NK-92 (cell line): ENCODE data around the gene ERRFI1.
"Not testable (repeated sequence)": the region's sequence is repeated elsewhere in the genome, so short reads cannot be mapped to it uniquely, and the experiment has no call there.

Experiments
- DNase-seq: peaks from one replicate; lab custom pipeline; 2025; ENCODE audit not compliant: unreplicated experiment; lab: John Stamatoyannopoulos, UW

The ERRFI1 gene

GRCh38 chr1:8026153-8026975 lies at the start of gene ERRFI1:
Gene ERRFI1, minus strand, starts transcription at chr1:8026309. Its CDS starts 10,690 bp downstream, at chr1:8015619.
- no peak for DNase-seq

DNA sequence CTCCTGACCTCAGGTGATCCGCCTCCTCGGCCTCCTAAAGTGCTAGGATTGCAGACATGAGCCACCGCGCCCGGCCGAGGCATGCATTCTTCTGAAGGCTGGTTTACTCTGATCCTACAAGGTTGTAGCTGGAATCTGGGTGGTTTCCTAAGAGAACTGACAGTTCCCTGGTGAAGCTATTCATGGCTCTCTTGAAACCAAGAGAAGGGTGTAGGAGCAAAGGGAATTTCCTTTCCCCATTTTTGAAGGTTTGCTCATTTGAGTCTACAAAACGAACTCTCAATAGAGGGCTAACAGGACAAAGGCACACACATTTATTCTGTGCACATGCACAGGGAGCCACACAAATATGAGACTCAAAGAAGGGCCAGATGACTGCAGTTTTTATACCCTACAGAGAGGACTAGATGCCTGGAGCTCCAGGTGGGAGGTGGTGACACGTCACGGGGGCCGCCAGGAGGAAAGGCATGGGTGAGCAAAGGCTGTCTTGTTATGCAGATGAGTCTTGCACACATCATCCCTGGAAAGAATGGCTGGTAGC lies 49.5 kb upstream of the ERRFI1 start:
- no peak for DNase-seq

- DNase-seq: no peak
Observed at GRCh38 chr1:8073112-8073855, 47.2 kb upstream of the ERRFI1 start.

GRCh38 chr1:8070381-8070811 lies 44.3 kb upstream of the ERRFI1 start:
- DNase-seq: no peak

DNA sequence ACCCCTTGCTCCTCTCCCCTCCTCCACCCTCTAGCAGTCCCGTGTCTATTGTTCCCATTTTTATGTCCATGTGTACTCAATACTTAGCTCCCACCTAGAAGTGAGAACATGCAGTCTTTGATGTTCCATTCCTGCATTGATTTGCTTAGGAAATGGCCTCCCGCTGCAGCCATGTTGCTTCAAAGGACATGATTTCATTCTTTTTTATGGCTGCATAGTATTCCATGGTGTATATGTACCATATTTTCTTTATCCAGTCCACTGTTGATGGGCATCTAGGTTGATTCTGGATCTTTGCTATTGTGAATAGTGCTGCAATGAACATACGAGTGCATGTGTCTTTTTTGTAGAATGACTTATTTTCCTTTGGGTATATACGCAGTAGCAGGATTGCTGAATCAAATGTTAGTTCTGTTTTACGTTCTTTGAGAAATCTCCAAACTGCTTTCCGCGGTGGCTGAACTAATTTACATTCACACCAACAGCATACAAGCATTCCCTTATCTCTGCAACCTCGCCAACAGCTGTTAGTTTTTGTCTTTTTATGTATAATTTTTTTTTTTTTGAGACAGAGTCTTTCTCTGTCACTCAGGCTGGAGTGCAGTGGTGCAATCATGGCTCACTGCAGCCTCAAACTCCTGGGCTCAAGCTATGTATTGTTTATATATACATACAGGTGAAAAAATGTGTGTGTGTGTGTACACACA lies 43.7 kb upstream of the ERRFI1 start:
- not testable (repeated sequence) for DNase-seq

DNA sequence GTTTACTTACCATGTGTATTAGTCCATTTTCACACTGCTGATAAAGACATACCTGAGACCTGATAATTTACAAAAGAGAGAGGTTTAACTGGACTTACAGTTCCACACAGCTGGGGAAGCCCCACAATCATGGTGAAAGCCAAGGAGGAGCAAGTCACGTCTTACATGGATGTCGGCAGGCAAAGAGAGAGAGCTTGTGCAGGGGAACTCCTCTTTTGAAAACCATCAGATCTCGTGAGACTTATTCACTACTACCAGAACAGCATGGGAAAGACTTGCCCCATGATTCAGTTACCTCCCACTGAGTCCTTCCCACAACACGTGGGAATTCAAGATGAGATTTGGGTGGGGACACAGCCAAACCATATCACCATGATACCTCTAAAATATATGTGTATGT lies 39.3 kb upstream of the ERRFI1 start:
- no peak for DNase-seq

DNA sequence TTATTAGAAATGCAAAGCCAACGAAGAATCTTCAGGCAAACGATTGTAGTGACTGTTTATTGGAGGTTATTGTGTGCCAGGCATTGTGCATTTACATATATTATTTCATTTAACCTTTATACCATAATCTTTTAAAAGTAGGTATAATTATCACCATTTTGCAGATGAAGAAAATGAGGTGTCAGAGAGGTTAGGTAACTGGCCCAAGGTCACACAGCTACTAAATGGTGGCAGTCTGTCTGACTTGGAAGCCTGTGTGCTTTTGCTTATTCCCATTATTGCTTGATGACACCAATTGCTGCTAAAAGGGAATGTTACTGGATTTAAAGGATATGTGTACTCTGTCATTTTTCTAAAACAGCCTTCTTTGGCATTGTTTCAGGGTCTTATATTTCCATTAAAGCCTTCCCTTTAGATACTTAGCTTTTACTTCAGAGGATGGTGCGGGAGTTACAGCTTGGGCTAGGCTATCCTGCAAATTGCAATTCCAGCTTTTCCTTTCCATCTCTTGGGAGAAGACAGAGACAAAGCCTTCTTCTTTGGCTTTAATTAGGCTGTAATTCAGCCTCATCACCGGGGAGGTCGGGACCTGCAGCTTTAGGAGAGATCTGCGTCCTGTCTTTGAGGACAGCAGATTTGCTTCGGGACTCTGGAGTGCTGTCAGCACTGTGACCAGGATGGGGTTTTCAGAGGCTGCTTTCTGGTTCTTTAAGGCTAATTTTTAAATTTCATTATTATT lies 37.4 kb upstream of the ERRFI1 start:
- DNase-seq: no peak

GRCh38 chr1:8062861-8063260 lies 36.8 kb upstream of the ERRFI1 start:
- DNase-seq: no peak

GRCh38 chr1:8061673-8062386 lies 35.7 kb upstream of the ERRFI1 start:
- DNase-seq: no peak

DNA sequence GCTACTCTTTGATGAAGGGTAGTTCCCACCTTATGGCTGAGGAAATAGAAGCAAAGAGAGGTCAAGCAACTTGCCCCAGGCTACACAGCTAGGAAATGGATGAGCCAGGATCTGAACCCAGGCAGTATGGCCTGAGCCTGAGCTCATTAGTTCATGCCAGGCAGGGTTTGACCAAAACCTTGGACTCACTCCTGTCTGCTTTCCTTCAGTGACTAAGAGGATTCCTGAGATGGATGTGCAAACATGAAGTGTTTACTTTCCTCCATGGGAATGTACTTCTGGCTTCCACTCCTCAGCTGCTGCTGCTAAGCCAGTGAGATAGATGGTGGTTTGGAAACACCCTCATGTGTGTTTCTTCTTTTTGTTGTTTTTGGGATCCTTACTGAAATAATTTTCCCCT lies 35.1 kb upstream of the ERRFI1 start:
- no peak for DNase-seq

DNA sequence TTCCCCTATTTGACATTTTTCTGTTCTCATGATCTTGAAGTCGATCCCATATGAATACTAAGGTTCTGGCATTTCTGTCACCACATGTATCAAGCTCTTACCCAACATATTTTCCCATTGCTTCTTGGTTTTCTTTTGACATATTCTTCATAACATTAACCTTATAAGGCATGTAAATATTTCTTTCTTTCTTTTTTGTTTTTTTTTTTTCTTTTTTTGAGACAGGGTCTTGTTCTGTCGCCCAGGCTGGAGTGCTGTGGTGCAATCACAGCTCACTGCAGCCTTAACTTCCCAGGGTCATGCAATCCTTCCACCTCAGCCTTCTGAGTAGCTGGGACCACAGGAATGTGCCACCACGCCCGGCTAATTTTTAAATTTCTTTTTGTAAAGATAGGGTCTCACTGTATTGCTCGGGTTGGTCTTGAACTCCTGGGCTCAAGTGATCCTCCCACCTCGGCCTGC lies 33.1 kb upstream of the ERRFI1 start:
- DNase-seq: no peak

GRCh38 chr1:8057779-8058178 lies 31.7 kb upstream of the ERRFI1 start:
- DNase-seq: not testable (repeated sequence)

- DNase-seq: no peak
Observed at GRCh38 chr1:8055973-8056372, 29.9 kb upstream of the ERRFI1 start.

GRCh38 chr1:8053878-8054567 lies 27.9 kb upstream of the ERRFI1 start:
- no peak for DNase-seq

GRCh38 chr1:8051650-8052049 lies 25.5 kb upstream of the ERRFI1 start:
- no peak for DNase-seq

- DNase-seq: not testable (repeated sequence)
Observed at GRCh38 chr1:8049229-8049628, 23.1 kb upstream of the ERRFI1 start.

DNA sequence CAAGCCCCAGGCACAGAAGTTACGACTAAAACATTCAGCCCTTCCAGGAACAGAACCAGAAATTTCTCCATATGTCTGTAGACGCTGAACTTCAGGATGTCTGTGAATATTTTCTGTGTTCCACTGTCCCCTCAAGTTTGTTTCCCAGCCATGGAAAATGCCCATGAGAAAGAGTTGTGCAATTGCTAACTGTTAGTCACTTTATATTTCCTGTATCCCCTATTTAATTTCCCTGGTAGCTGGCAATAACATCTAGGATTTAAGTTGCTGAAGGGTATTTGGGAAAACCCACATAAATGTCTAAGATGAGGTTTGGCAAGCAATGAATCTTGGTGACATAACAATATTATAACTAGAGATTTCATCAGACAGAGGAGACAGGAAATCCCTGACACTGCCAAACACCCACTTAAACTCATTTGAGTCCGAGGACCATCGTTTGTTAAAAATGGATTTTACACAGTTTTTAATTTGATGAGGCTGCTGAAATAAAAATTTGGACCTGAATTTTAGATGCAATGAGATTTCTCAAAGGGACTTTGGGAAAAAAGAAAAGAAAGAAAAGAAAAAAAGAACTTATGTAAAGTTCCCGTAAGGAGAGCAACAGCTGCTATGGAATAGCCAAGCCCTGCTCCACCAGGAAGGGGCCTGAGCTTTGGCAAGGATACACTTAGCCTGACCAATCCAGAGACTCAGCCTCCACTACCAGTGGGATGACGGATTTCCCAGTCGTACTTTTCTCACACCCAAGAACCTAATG lies 21.8 kb upstream of the ERRFI1 start:
- DNase-seq: no peak

- no peak for DNase-seq
Observed at GRCh38 chr1:8047112-8047511, 21.0 kb upstream of the ERRFI1 start.

GRCh38 chr1:8046391-8046790 lies 20.3 kb upstream of the ERRFI1 start:
- DNase-seq: no peak
